NCI-H345 treated with DMSO at 0.1 percent for 48 hours (cell line): ENCODE results near the gene STRC.
"Not testable (repeated sequence)": the region's sequence is repeated elsewhere in the genome, so short reads cannot be mapped to it uniquely, and the experiment has no call there.

Experiments used
- DNase-seq: peaks from one replicate; lab custom pipeline; 2025; ENCODE audit not compliant: unreplicated experiment; lab: John Stamatoyannopoulos, UW

The STRC gene

GRCh38 chr15:43618700-43619099, at the start of gene STRC:
STRC (minus strand) TSS chr15:43618800; CDS start chr15:43618722, 78 bp downstream.
- not testable (repeated sequence) for DNase-seq

- not testable (repeated sequence) for DNase-seq
Observed at GRCh38 chr15:43666177-43666576, 47.6 kb upstream of the STRC start.

GRCh38 chr15:43663333-43663732, 44.7 kb upstream of the STRC start:
- DNase-seq: not testable (repeated sequence)

- not testable (repeated sequence) for DNase-seq
Observed at GRCh38 chr15:43662293-43662692, 43.7 kb upstream of the STRC start.

GRCh38 chr15:43659727-43660126, 41.1 kb upstream of the STRC start:
- DNase-seq: not testable (repeated sequence)

- DNase-seq: not testable (repeated sequence)
Observed at GRCh38 chr15:43649430-43649926, 30.9 kb upstream of the STRC start.

GRCh38 chr15:43648649-43649429, 30.2 kb upstream of the STRC start, which contains the start of gene CATSPER2:
CATSPER2 (minus strand) TSS chr15:43648844; CDS start chr15:43648061, 783 bp downstream.
- no peak for DNase-seq

- not testable (repeated sequence) for DNase-seq
Observed at GRCh38 chr15:43638464-43639204, 20.0 kb upstream of the STRC start.

- DNase-seq: not testable (repeated sequence)
Observed at GRCh38 chr15:43626937-43627336, 8.3 kb upstream of the STRC start.

- no peak for DNase-seq
Observed at GRCh38 chr15:43625106-43625505, 6.5 kb upstream of the STRC start.

GRCh38 chr15:43622068-43622799, 3.6 kb upstream of the STRC start:
- DNase-seq: not testable (repeated sequence)

- not testable (repeated sequence) for DNase-seq
Observed at GRCh38 chr15:43617750-43618149, 850 bp downstream of the STRC start.

- not testable (repeated sequence) for DNase-seq
Observed at GRCh38 chr15:43602233-43602632, 16.4 kb downstream of the STRC start.

GRCh38 chr15:43600200-43600599, 18.4 kb downstream of the STRC start:
- not testable (repeated sequence) for DNase-seq

GRCh38 chr15:43599131-43599530, 19.5 kb downstream of the STRC start:
- not testable (repeated sequence) for DNase-seq

GRCh38 chr15:43593328-43594190, 25.0 kb downstream of the STRC start, which contains the start of gene CKMT1B:
CKMT1B (plus strand) TSS chr15:43594027; CDS start chr15:43594219, 192 bp downstream.
- DNase-seq: not testable (repeated sequence)

GRCh38 chr15:43592841-43593240, 25.8 kb downstream of the STRC start:
- not testable (repeated sequence) for DNase-seq

- not testable (repeated sequence) for DNase-seq
Observed at GRCh38 chr15:43589778-43590466, 28.7 kb downstream of the STRC start, which contains the start of gene PPIP5K1. PPIP5K1 (minus strand) TSS chr15:43590208; CDS start chr15:43584504, 5,704 bp downstream.

- not testable (repeated sequence) for DNase-seq
Observed at GRCh38 chr15:43574607-43575006, 44.0 kb downstream of the STRC start.
